OCI-LY7 (cell line): ENCODE measurements around the gene AGMAT. TPM values are rescaled to one million over a fixed set of nuclear protein-coding genes. Genes with fewer than 3 reads are reported as not detected.

ENCODE experiments used
- BruUV-seq: library from RNA; stranded (reverse); fragments of 400-500 nt; replicated peaks from 2 replicates; lab custom pipeline; 2021; lab: Mats Ljungman, UMichigan
- CTCF ChIA-PET: fragments of 300-600 bp; sonication (Branson Sonifier 250); formaldehyde crosslinking; loops from one replicate; lab custom pipeline; 2022; ENCODE audit warnings: antibody characterized with exemption; ENCODE audit not compliant: unreplicated experiment; lab: Charles Lee
- POLR2A ChIA-PET: fragments of 300-600 bp; sonication (Branson Sonifier 250); formaldehyde crosslinking; loops from one replicate; lab custom pipeline; 2022; ENCODE audit warnings: antibody characterized with exemption; lab: Charles Lee
- DNase-seq: peaks from one replicate; pipeline ENCODE4 v3.0.0-alpha.2; 2015; ENCODE audit warnings: low spot score
- H2AFZ ChIP-seq: fragments of 200-600 bp; sonication (generic), shearing (Covaris generic); 2 replicates; pipeline ENCODE4 v1.6.1; 2014; ENCODE audit warnings: mild to moderate bottlenecking, antibody characterized with exemption, low read length, moderate library complexity
- H3K27ac ChIP-seq: fragments of 200-600 bp; sonication (generic); 2 replicates; pipeline ENCODE4 v1.5.1; 2014; ENCODE audit warnings: mixed run types, low read depth, mild to moderate bottlenecking, moderate library complexity, low read length, inconsistent platforms; ENCODE audit not compliant: poor library complexity, severe bottlenecking
- H3K36me3 ChIP-seq: fragments of 200-600 bp; sonication (generic); 2 replicates; pipeline ENCODE4 v1.6.1; 2014; ENCODE audit warnings: mild to moderate bottlenecking, antibody characterized with exemption, low read length, moderate library complexity, mixed read lengths; ENCODE audit not compliant: insufficient read depth
- H3K4me1 ChIP-seq: fragments of 200-600 bp; sonication (generic); 2 replicates; pipeline ENCODE4 v1.5.1; 2014; ENCODE audit warnings: mild to moderate bottlenecking, low read length; ENCODE audit not compliant: insufficient read depth, poor library complexity, severe bottlenecking
- H3K4me2 ChIP-seq: fragments of 200-600 bp; sonication (generic); 2 replicates; pipeline ENCODE4 v1.6.1; 2014; ENCODE audit warnings: mild to moderate bottlenecking, low read length
- H3K4me3 ChIP-seq: fragments of 200-600 bp; sonication (generic); 2 replicates; pipeline ENCODE4 v1.5.1; 2014; ENCODE audit warnings: mild to moderate bottlenecking, low read depth, low read length; ENCODE audit not compliant: poor library complexity, severe bottlenecking
- H3K79me2 ChIP-seq: fragments of 200-600 bp; sonication (generic); 2 replicates; pipeline ENCODE4 v1.6.1; 2016; ENCODE audit warnings: low read depth, mild to moderate bottlenecking, low read length, moderate library complexity, mixed read lengths; ENCODE audit not compliant: insufficient read depth
- H3K9me2 ChIP-seq: fragments of 200-600 bp; sonication (generic); 2 replicates; pipeline ENCODE4 v1.6.1; 2016; ENCODE audit warnings: mild to moderate bottlenecking, low read length, mixed read lengths; ENCODE audit not compliant: insufficient read depth
- H3K9me3 ChIP-seq: fragments of 200-600 bp; sonication (generic); 2 replicates; pipeline ENCODE4 v1.6.1; 2014; ENCODE audit warnings: mild to moderate bottlenecking, mixed run types, low read length, mixed read lengths
- H4K20me1 ChIP-seq: fragments of 200-600 bp; sonication (generic); 2 replicates; pipeline ENCODE4 v1.6.1; 2014; ENCODE audit warnings: mild to moderate bottlenecking, antibody characterized with exemption, low read length, moderate library complexity, mixed read lengths; ENCODE audit not compliant: insufficient read depth
- EZH2phosphoT487 ChIP-seq: fragments of 200-600 bp; sonication (generic); IDR thresholded peaks from 2 replicates; pipeline ENCODE4 v1.6.1; 2018; ENCODE audit warnings: low read depth, borderline replicate concordance, mild to moderate bottlenecking, mixed run types, antibody characterized with exemption, low read length, moderate library complexity, mixed read lengths
- intact Hi-C: fragments of 100-400 bp; cut with micrococcal nuclease; formaldehyde crosslinking; loops from one replicate; pipeline ENCODE4 v1.10.0; 2022; ENCODE audit not compliant: unreplicated experiment
- total RNA-seq, 2 experiments: library from RNA; depleted of rRNA in 1 of 2; stranded (reverse); fragments of >200 nt in 1 of 2; shearing (Covaris generic) in 1 of 2; gene quantifications; 2 replicates each; pipeline ENCODE4 v1.2.3, GENCODE V29; 2014 to 2022
- TF ChIP-seq, protein P1 (sequence below): fragments of 200-600 bp; sonication (generic); conservative IDR thresholded peaks from 2 replicates; pipeline ENCODE4 v1.5.1; 2014; ENCODE audit warnings: mild to moderate bottlenecking, antibody characterized with exemption, low read length, moderate library complexity, mixed read lengths

AGMAT gene
- total RNA-seq, 2 experiments from 2014 or later: 0.29 to 0.54 TPM

GRCh38 chr1:15538771-15539170 lies 46.1 kb downstream of the AGMAT start:
- no peak overlapping the region for H3K4me2 ChIP-seq
- TF ChIP-seq EZH2phosphoT487: no peak
- TF ChIP-seq, protein P1, sequence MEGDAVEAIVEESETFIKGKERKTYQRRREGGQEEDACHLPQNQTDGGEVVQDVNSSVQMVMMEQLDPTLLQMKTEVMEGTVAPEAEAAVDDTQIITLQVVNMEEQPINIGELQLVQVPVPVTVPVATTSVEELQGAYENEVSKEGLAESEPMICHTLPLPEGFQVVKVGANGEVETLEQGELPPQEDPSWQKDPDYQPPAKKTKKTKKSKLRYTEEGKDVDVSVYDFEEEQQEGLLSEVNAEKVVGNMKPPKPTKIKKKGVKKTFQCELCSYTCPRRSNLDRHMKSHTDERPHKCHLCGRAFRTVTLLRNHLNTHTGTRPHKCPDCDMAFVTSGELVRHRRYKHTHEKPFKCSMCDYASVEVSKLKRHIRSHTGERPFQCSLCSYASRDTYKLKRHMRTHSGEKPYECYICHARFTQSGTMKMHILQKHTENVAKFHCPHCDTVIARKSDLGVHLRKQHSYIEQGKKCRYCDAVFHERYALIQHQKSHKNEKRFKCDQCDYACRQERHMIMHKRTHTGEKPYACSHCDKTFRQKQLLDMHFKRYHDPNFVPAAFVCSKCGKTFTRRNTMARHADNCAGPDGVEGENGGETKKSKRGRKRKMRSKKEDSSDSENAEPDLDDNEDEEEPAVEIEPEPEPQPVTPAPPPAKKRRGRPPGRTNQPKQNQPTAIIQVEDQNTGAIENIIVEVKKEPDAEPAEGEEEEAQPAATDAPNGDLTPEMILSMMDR: no peak
- H3K27ac ChIP-seq: no peak overlapping the region
- no peak overlapping the region for H2AFZ ChIP-seq
- H3K9me3 ChIP-seq: no peaks in the 10 kb centered on the region
- no peak overlapping the region for H3K4me3 ChIP-seq
- DNase-seq: no peak
- ChIA-PET POLR2A (interaction anchor here (0.5 to 0.7 kb wide), 3 partner anchors 71 to 617 kb away, joined by 3 to 5 read pairs (median 3); partner anchors contain the start of gene EPHA2), CTCF (no interaction called here)
- BruUV-seq: no TSS peak
- H3K9me2 ChIP-seq: no peaks in the 10 kb centered on the region
- H3K79me2 ChIP-seq: no peaks in the 10 kb centered on the region
- peaks cover 66% of the 10 kb centered on the region for H3K36me3 ChIP-seq
- no peaks in the 10 kb centered on the region for H3K4me1 ChIP-seq
- H4K20me1 ChIP-seq: no peaks in the 10 kb centered on the region
- intact Hi-C loops: no loop called here

DNA sequence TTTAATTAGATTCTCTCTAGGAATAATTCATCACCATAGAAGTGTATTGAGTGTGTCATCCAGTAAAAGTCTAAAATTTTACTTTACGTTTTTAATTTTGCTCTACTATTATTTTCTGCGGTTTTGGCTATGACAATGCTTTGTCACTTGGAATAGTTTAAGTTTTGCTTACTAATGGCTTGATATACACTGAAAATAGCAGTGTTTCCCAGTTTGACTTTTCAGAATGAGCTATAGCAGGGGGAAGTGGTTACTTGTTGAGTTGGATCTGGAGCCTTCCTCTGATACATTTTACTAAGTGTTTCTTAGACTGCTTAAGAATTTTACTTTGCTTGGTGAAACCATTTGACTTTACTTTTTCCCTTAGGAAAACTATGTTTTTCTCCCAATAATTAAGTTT lies 53.2 kb downstream of the AGMAT start:
- no peaks in the 10 kb centered on the region for H3K9me3 ChIP-seq
- peaks cover 7% of the 10 kb centered on the region for H3K4me1 ChIP-seq
- H3K27ac ChIP-seq: no peak overlapping the region
- no peak overlapping the region for H2AFZ ChIP-seq
- intact Hi-C loops: no loop called here
- no peaks in the 10 kb centered on the region for H3K9me2 ChIP-seq
- no peak for TF ChIP-seq EZH2phosphoT487
- TF ChIP-seq, protein P1: no peak
- ChIA-PET CTCF (no interaction called here), POLR2A (interaction anchor here (0.6 kb wide), 1 partner anchor 75 kb away, joined by 4 read pairs; no protein-coding TSS in a partner anchor)
- no peak overlapping the region for H3K4me3 ChIP-seq
- H3K4me2 ChIP-seq: no peak overlapping the region
- BruUV-seq: no TSS peak
- no peaks in the 10 kb centered on the region for H4K20me1 ChIP-seq
- peaks cover 50% of the 10 kb centered on the region for H3K36me3 ChIP-seq
- H3K79me2 ChIP-seq: peaks cover 15% of the 10 kb centered on the region; the same call in 1 of the 2 replicates
- no peak for DNase-seq

DNA sequence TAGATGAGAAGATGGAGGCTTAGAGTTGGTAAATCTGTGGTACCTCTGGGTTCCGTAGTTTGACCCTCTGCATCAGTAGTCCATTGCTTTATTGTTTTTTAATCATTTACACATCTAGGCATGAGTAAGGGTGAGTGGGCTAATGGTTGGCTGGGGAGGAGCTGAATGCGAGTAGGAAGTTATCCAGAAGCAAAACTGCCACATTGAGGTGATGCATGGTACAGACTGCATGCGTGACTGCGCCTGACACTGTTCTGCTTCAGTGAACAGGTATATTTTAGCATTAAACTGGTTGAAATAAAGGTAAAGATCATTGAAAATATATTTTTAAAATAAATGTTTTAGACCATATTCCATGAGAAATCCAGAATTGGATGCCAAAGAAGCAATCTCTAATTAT lies 53.8 kb downstream of the AGMAT start:
- Histone ChIP-seq H3K4me3 (no peak overlapping the region), H3K4me1 (peaks cover 7% of the 10 kb centered on the region), H3K4me2 (no peak overlapping the region), H4K20me1 (no peaks in the 10 kb centered on the region), H3K9me2 (no peaks in the 10 kb centered on the region), H3K27ac (no peak overlapping the region), H3K9me3 (no peaks in the 10 kb centered on the region), H3K36me3 (peaks cover 43% of the 10 kb centered on the region), H2AFZ (no peak overlapping the region), H3K79me2 (peaks cover 15% of the 10 kb centered on the region; the same call in 1 of the 2 replicates)
- BruUV-seq: no TSS peak
- CTCF ChIA-PET: no interaction called here
- intact Hi-C loops: no loop called here
- no peak for DNase-seq
- POLR2A ChIA-PET: no interaction called here
- TF ChIP-seq, protein P1: no peak
- no peak for TF ChIP-seq EZH2phosphoT487
